Measurements from ENCODE around the gene PDZRN4. TPM values are rescaled to one million over a fixed set of nuclear protein-coding genes. Genes with fewer than 3 reads are reported as not detected.

PDZRN4 gene
- total and polyA plus RNA-seq, 2 of the 4 experiments (the other 2 are of a cell fraction) = not detected

- in situ Hi-C loops (cut with MboI; ENCODE audit: low sequenced_read_pairs) (no loop called here), dilution Hi-C loops (cut with HindIII; ENCODE audit: low sequenced_read_pairs, unreplicated experiment) (no loop called here), intact Hi-C loops (cut with micrococcal nuclease) (no loop called here)
- Histone ChIP-seq H3K56ac (ENCODE audit: extremely low read depth, insufficient read depth, low read length) (no peak overlapping the region), H2AK5ac (ENCODE audit: low read depth, low read length) (no peak overlapping the region), H2BK20ac (ENCODE audit: low read depth, low read length) (no peak overlapping the region), H3K36me3 (ENCODE audit: control insufficient read depth, insufficient read depth, low read length) (no peaks in the 10 kb centered on the region), H3K23ac (ENCODE audit: low read depth, low read length) (no peak overlapping the region), H3K14ac (replicated peaks; ENCODE audit: low read depth, low read length) (no peak overlapping the region), H3K4ac (ENCODE audit: low read depth, low read length) (no peak overlapping the region), H2AFZ (replicated peaks; ENCODE audit: low read length, poor library complexity) (no peak overlapping the region), H2BK5ac (ENCODE audit: low read depth, low read length, poor library complexity, severe bottlenecking) (no peak overlapping the region), H3K27me3 (ENCODE audit: control insufficient read depth, insufficient read depth, low read length) (no peaks in the 10 kb centered on the region), H3K27ac (ENCODE audit: insufficient read depth, low read length) (no peak overlapping the region), H3K9me3 (ENCODE audit: control insufficient read depth, insufficient read depth, low read length) (no peaks in the 10 kb centered on the region), H4K20me1 (ENCODE audit: insufficient read depth, low read length) (no peaks in the 10 kb centered on the region), H3K9me1 (ENCODE audit: insufficient read depth, low read length) (no peaks in the 10 kb centered on the region), H3K4me1 (ENCODE audit: control insufficient read depth, insufficient read depth, low read length) (no peaks in the 10 kb centered on the region), H4K8ac (ENCODE audit: low read depth in 2 of 2, low read length in 2 of 2) (no peak overlapping the region), H3K18ac (ENCODE audit: low read depth, low read length) (no peak overlapping the region), H2AK9ac (replicated peaks; ENCODE audit: low read depth, low read length, poor library complexity) (no peak overlapping the region), H3K9ac (ENCODE audit: low read depth, low read length) (no peak overlapping the region), H2BK15ac (ENCODE audit: low read depth, low read length) (no peak overlapping the region), H3K79me1 (ENCODE audit: low read depth in 1 of 2, low read length in 2 of 2) (no peaks in the 10 kb centered on the region), H2BK120ac (ENCODE audit: low read depth, low read length) (no peak overlapping the region), H4K5ac (ENCODE audit: low read depth, low read length) (no peak overlapping the region), H3K4me3 (ENCODE audit: insufficient read depth, low read depth, low read length) (no peak overlapping the region), H4K91ac (ENCODE audit: insufficient read depth, low read depth, low read length) (no peak overlapping the region), H3K4me2 (ENCODE audit: low read depth, low read length) (no peak overlapping the region)
- ChIA-PET POLR2A (ENCODE audit: unreplicated experiment) (no interaction called here), CTCF (no interaction called here)
- WGBS, 2 experiments (ENCODE audit: extremely low coverage in 2 of 2, insufficient read length in 1 of 2) = no CpG with 5 or more reads among the region's 2 CpGs
- no peak for DNase-seq
- BruUV-seq (replicated peaks) = no TSS peak
- no peak for ATAC-seq (ENCODE audit: low read depth)
- no peak for TF ChIP-seq CHD1 (IDR thresholded peaks at IDR 0.05; ENCODE audit: low read depth, low read length)
- no peak for TF ChIP-seq BHLHE40 (IDR thresholded peaks at IDR 0.05; ENCODE audit: low read depth, low read length)
- no peak for TF ChIP-seq USF2 (IDR thresholded peaks at IDR 0.05; ENCODE audit: low read depth, low read length)
- no peak for TF ChIP-seq MXI1 (IDR thresholded peaks at IDR 0.05; ENCODE audit: borderline replicate concordance, low read depth, low read length)
- no peak for TF ChIP-seq MAZ (IDR thresholded peaks at IDR 0.05; ENCODE audit: borderline replicate concordance, low read depth, low read length)
- TF ChIP-seq CTCF (conservative IDR thresholded peaks at IDR 0.05; ENCODE audit: low read depth, low read length) = no peak
- TF ChIP-seq MAFK (IDR thresholded peaks at IDR 0.05; ENCODE audit: low read depth, low read length) = no peak
- no peak for TF ChIP-seq CEBPB (IDR thresholded peaks at IDR 0.05; ENCODE audit: low read depth, low read length)
- no peak for TF ChIP-seq RFX5 (IDR thresholded peaks at IDR 0.05; ENCODE audit: low read depth, low read length)
- TF ChIP-seq FOS (IDR thresholded peaks at IDR 0.05; ENCODE audit: low read depth, low read length) = no peak
- no peak for TF ChIP-seq NFE2L2 (IDR thresholded peaks at IDR 0.05; ENCODE audit: low read depth, low read length)
- no peak for TF ChIP-seq POLR2A (IDR thresholded peaks at IDR 0.05; ENCODE audit: low read depth, low read length)
- TF ChIP-seq SMC3 (IDR thresholded peaks at IDR 0.05; ENCODE audit: low read depth, low read length) = no peak
- no peak for TF ChIP-seq ELK1 (IDR thresholded peaks at IDR 0.05; ENCODE audit: borderline replicate concordance, low read depth, low read length)
These were observed 338.9 kb downstream of the PDZRN4 start for GRCh38 chr12:41527062-41527461.

Data from IMR-90 (cell line).